ENCODE measurements around the gene MYMX.
"Not testable (repeated sequence)": the region's sequence is repeated elsewhere in the genome, so short reads cannot be mapped to it uniquely, and the experiment has no call there.

GRCh38 chr6:44185356-44185755, 31.4 kb upstream of the MYMX start:
- TF ChIP-seq, protein P1, sequence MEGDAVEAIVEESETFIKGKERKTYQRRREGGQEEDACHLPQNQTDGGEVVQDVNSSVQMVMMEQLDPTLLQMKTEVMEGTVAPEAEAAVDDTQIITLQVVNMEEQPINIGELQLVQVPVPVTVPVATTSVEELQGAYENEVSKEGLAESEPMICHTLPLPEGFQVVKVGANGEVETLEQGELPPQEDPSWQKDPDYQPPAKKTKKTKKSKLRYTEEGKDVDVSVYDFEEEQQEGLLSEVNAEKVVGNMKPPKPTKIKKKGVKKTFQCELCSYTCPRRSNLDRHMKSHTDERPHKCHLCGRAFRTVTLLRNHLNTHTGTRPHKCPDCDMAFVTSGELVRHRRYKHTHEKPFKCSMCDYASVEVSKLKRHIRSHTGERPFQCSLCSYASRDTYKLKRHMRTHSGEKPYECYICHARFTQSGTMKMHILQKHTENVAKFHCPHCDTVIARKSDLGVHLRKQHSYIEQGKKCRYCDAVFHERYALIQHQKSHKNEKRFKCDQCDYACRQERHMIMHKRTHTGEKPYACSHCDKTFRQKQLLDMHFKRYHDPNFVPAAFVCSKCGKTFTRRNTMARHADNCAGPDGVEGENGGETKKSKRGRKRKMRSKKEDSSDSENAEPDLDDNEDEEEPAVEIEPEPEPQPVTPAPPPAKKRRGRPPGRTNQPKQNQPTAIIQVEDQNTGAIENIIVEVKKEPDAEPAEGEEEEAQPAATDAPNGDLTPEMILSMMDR (conservative IDR thresholded peaks at IDR 0.05): not testable (repeated sequence)
- not testable (repeated sequence) for TF ChIP-seq ZFX (IDR thresholded peaks at IDR 0.05)

Data from C4-2B (cell line).